Esophagus muscularis mucosa (tissue), 4 donors: ENCODE results near the gene RCN2. TPM values are rescaled to one million over a fixed set of nuclear protein-coding genes. Genes with fewer than 3 reads are reported as not detected.

ENCODE experiments used
- DNase-seq: peaks from one replicate; pipeline ENCODE4 v3.0.0-alpha.2; 2017; ENCODE audit errors: extremely low spot score
- H3K27ac ChIP-seq, 4 donors: fragments of 200-600 bp; sonication (generic); replicated peaks in 1 of 4; 1 replicate in 3 of 4; 2 replicates in 1 of 4; pipeline ENCODE4 v1.5.1; 2016 to 2019; ENCODE audit warnings: mild to moderate bottlenecking in 1 of 4
- H3K27me3 ChIP-seq, 4 donors: fragments of 200-600 bp; sonication (generic); one replicate each; pipeline versions ENCODE4 v1.5.1 to v1.6.0; 2016 to 2019
- H3K36me3 ChIP-seq, 4 donors: fragments of 200-600 bp; sonication (generic); one replicate each; pipeline ENCODE4 v1.5.1; 2016 to 2019
- H3K4me1 ChIP-seq, 4 donors: fragments of 200-600 bp; sonication (generic); one replicate each; pipeline ENCODE4 v1.5.1; 2016 to 2019
- H3K4me3 ChIP-seq, 4 donors: fragments of 200-600 bp; sonication (generic); 1 replicate in 2 of 4; 2 replicates in 2 of 4; pipeline ENCODE4 v1.5.1; 2016 to 2019; ENCODE audit warnings: mild to moderate bottlenecking in 4 of 4, moderate library complexity in 1 of 4
- H3K9me3 ChIP-seq, 4 donors: fragments of 200-600 bp; sonication (generic); 1 replicate in 3 of 4; 2 replicates in 1 of 4; pipeline ENCODE4 v1.5.1; 2016 to 2019
- CTCF ChIP-seq, 3 experiments: fragments of 200-600 bp in 2 of 3; fragments of 450-650 bp in 1 of 3; sonication (generic) in 2 of 3; IDR thresholded peaks; one replicate each; pipeline ENCODE4 v1.5.1; 2017 to 2019; ENCODE audit warnings: antibody characterized with exemption in 3 of 3, mild to moderate bottlenecking in 2 of 3, moderate library complexity in 1 of 3
- POLR2AphosphoS5 ChIP-seq, 2 donors: sonication (generic); formaldehyde crosslinking; IDR thresholded peaks; one replicate each; pipeline ENCODE4 v1.6.1; 2017; ENCODE audit warnings: antibody characterized with exemption in 2 of 2
- WGBS: methylation state at CpG from one replicate; pipeline ENCODE4 v1.1.5; 2018; 5-methylcytosine and 5-hydroxymethylcytosine counted together
- intact Hi-C: fragments of 100-400 bp; cut with DNase I; formaldehyde crosslinking; loops from one replicate; pipeline ENCODE4 v1.15.1; 2023
- small RNA-seq, 3 donors: library from RNA; depleted of rRNA; stranded (forward); fragments of <200 nt; gene quantifications; one replicate each; pipeline ENCODE3, GENCODE V24; 2016
- total RNA-seq, 4 donors: library from RNA; depleted of rRNA; stranded (reverse); fragments of >200 nt; gene quantifications; one replicate each; pipeline versions ENCODE4 v1.1.0 to v1.2.1, GENCODE V29; 2016

RCN2 gene
- total RNA-seq, 4 donors from 2014 or later = 35.6 to 55.6 (median 43.0) TPM

DNA sequence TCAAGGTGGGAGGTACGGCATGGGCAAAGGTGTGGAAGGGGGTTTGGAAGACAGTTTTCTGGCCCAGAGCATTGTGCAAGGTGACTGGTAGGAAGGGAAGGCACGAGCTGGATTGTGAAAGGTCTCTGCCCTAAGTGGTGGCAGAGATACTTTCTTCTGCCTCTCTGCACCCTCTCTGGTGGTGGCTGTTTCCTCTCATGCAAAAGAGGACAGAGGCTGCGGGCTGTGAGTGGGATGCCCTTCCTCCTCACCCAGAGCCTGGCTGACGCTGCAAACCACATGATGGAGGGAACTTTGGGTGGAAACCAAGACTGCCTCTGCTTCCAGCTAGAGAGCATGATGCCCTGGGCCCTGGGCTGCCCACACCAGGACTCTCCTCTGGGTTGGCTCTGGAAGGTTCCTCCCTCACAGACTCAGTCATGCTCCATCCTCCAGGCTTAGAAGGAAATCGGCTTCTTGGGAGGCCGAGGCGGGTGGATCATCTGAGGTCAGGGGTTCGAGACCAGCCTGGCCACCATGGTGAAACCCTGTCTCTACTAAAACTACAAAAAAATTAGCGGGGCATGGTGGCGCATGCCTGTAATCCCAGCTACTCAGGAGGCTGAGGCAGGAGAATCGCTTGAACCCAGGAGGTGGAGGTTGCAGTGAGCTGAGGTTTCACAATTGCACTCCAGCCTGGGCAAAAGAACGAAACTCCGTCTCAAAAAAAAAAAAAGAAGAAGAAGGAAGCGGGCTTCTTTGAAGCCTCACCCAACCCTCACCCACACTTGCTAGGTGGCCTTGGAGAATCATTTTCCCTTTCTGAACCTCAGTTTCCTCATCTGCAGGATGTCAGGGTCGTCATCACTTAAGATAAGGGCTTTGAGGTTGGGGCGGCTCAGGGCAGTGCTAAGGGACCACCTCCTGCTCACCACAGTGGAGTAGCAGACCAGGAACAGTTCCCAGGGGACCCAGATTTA is 71.7 kb downstream of the RCN2 start:
- WGBS = 68% methylated on average over 11 of the region's 16 CpGs
- no peak for TF ChIP-seq CTCF (IDR thresholded peaks at IDR 0.05)
- TF ChIP-seq POLR2AphosphoS5 (IDR thresholded peaks at IDR 0.05) = peak; percentile 11 to 22
- H3K9me3 ChIP-seq = no peaks in the 10 kb centered on the region
- H3K4me3 ChIP-seq = no peak overlapping the region
- H3K27ac ChIP-seq = peak overlapping the region in 3 of 4 donors; percentile 33 to 49 (median 40)
- no peaks in the 10 kb centered on the region for H3K27me3 ChIP-seq
- DNase-seq = no peak
- H3K4me1 ChIP-seq = no peaks in the 10 kb centered on the region
- H3K36me3 ChIP-seq = no peaks in the 10 kb centered on the region
- intact Hi-C loops = no loop called here

Small RNA genes lying within 50 kb of the gene (small RNA-seq; reads per million reads assigned to genes)
- 0 reads per million in 3 donors for gene RN7SL278P

Other genes with a start within 250 kb of the RCN2 start
- gene SCAPER, start 26.4 kb upstream of the RCN2 start, total RNA-seq = 10 to 100 TPM; 18.7 to 22.4 (median 19.2) TPM
- 10 to 100 TPM in 1 of 4 donors, 1 to 10 TPM in 3; 7.7 to 11.8 (median 8.1) TPM for gene PSTPIP1, start 63.4 kb downstream of the RCN2 start, total RNA-seq
- gene TSPAN3, start 139.4 kb downstream of the RCN2 start, total RNA-seq = 100 to 1,000 TPM in 3 of 4 donors, 10 to 100 TPM in 1; 92.2 to 165 (median 131) TPM